Progenitor cell of endocrine pancreas (in vitro differentiated cells): ENCODE measurements around the gene NUDT16L1. TPM values are rescaled to one million over a fixed set of nuclear protein-coding genes. Genes with fewer than 3 reads are reported as not detected.

ENCODE experiments used
- DNase-seq: peaks from one replicate; pipeline ENCODE4 v3.0.0; 2021; ENCODE audit warnings: low spot score; ENCODE audit not compliant: unreplicated experiment
- H3K27ac Mint-ChIP-seq: 2 replicates; pipeline ENCODE4 v1.8.0; 2021; ENCODE audit warnings: mild to moderate bottlenecking, moderate library complexity, mixed read lengths
- H3K27me3 Mint-ChIP-seq: 2 replicates; pipeline ENCODE4 v1.8.0; 2021; ENCODE audit warnings: mixed read lengths
- H3K36me3 Mint-ChIP-seq: 2 replicates; pipeline ENCODE4 v1.8.0; 2022; ENCODE audit warnings: mixed read lengths; ENCODE audit not compliant: insufficient read depth
- H3K4me1 Mint-ChIP-seq: 2 replicates; pipeline ENCODE4 v1.8.0; 2021; ENCODE audit warnings: low read depth, mixed read lengths
- H3K4me3 Mint-ChIP-seq: 2 replicates; pipeline ENCODE4 v1.8.0; 2021; ENCODE audit warnings: low read depth, mild to moderate bottlenecking, moderate library complexity, mixed read lengths
- H3K9me3 Mint-ChIP-seq: 2 replicates; pipeline ENCODE4 v1.8.0; 2021; ENCODE audit warnings: low read depth, mixed read lengths
- CTCF ChIP-seq: fragments of 200-600 bp; sonication (generic); IDR thresholded peaks from one replicate; pipeline ENCODE4 v1.5.0; 2021; ENCODE audit warnings: antibody characterized with exemption, mild to moderate bottlenecking; ENCODE audit not compliant: unreplicated experiment
- total RNA-seq: library from RNA; stranded (reverse); gene quantifications from 2 replicates; pipeline ENCODE4 v1.2.1, GENCODE V29; 2021

Gene NUDT16L1
- total RNA-seq, 1 donor from 2014 or later: 41.8 TPM

GRCh38 chr16:4679156-4679849 is 14.1 kb upstream of the NUDT16L1 start:
- Mint-ChIP-seq H3K9me3 (no peaks in the 10 kb centered on the region), H3K27me3 (no peaks in the 10 kb centered on the region), H3K4me1 (no peaks in the 10 kb centered on the region), H3K36me3 (peaks cover 3% of the 10 kb centered on the region), H3K27ac (no peak overlapping the region), H3K4me3 (no peak overlapping the region)
- no peak for TF ChIP-seq CTCF
- no peak for DNase-seq

GRCh38 chr16:4679850-4680636 is 13.3 kb upstream of the NUDT16L1 start:
- no peak for TF ChIP-seq CTCF
- H3K27me3 Mint-ChIP-seq: no peaks in the 10 kb centered on the region
- H3K4me3 Mint-ChIP-seq: no peak overlapping the region
- peaks cover 3% of the 10 kb centered on the region for H3K36me3 Mint-ChIP-seq
- peak overlapping the region; percentile 29 for H3K27ac Mint-ChIP-seq
- H3K4me1 Mint-ChIP-seq: no peaks in the 10 kb centered on the region
- DNase-seq: no peak
- H3K9me3 Mint-ChIP-seq: no peaks in the 10 kb centered on the region

- no peaks in the 10 kb centered on the region for H3K4me1 Mint-ChIP-seq
- no peak overlapping the region for H3K4me3 Mint-ChIP-seq
- no peak for TF ChIP-seq CTCF
- peaks cover 3% of the 10 kb centered on the region for H3K36me3 Mint-ChIP-seq
- no peak overlapping the region for H3K27ac Mint-ChIP-seq
- DNase-seq: no peak
- no peaks in the 10 kb centered on the region for H3K9me3 Mint-ChIP-seq
- H3K27me3 Mint-ChIP-seq: no peaks in the 10 kb centered on the region
Measured at GRCh38 chr16:4680673-4681470, 12.5 kb upstream of the NUDT16L1 start.

GRCh38 chr16:4681471-4682083 is 11.8 kb upstream of the NUDT16L1 start:
- H3K27me3 Mint-ChIP-seq: no peaks in the 10 kb centered on the region
- H3K4me3 Mint-ChIP-seq: no peak overlapping the region
- no peaks in the 10 kb centered on the region for H3K4me1 Mint-ChIP-seq
- TF ChIP-seq CTCF: no peak
- H3K9me3 Mint-ChIP-seq: no peaks in the 10 kb centered on the region
- H3K27ac Mint-ChIP-seq: no peak overlapping the region
- no peak for DNase-seq
- H3K36me3 Mint-ChIP-seq: peaks cover 3% of the 10 kb centered on the region

- Mint-ChIP-seq H3K27me3 (no peaks in the 10 kb centered on the region), H3K27ac (no peak overlapping the region), H3K4me1 (no peaks in the 10 kb centered on the region), H3K9me3 (no peaks in the 10 kb centered on the region), H3K4me3 (no peak overlapping the region), H3K36me3 (peaks cover 3% of the 10 kb centered on the region)
- no peak for TF ChIP-seq CTCF
- no peak for DNase-seq
Measured at GRCh38 chr16:4682084-4682591, 11.2 kb upstream of the NUDT16L1 start.
